ENCODE measurements around the gene TTC22.

The TTC22 gene

DNA sequence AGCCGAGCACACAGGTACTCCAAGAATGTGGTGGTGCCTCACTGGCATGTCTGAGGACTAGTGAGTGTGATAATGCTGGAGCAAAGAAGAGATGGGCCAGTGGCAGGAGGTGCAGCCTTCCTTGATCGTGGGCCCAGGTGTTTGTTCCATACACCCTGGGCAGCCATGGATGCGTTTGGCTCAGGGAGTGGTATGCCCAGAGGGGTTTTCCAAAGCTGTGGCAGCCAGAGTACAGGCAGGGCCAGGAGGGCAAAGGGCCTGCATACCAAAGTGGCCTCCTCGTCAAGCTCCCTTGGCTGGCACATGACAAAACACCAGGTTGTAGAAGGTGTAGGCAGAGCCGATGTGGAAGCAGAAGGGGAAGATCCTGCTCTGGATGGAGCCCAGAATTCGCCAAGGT lies 55.8 kb downstream of the TTC22 start:
- no peak for DNase-seq

DNA sequence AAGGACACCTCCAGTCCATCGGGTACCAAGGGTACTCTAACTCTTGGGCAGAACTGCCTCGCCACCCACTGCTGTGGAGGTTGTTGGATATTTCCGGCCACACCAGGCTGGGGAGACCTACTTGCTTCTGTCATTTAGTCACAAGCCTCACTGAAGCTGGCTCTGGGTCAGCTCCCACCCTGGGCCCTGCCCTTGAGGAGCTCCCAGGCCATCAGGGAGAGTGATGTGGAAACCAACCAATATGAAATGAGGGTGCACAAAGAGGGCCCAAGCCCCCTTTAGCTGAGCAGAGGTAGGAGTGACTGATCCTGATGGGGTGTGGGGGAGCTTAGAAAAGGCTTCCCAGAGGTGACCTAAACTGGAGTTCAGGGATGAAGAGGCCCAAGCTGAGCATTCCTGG lies 56.4 kb downstream of the TTC22 start:
- no peak for DNase-seq

DNA sequence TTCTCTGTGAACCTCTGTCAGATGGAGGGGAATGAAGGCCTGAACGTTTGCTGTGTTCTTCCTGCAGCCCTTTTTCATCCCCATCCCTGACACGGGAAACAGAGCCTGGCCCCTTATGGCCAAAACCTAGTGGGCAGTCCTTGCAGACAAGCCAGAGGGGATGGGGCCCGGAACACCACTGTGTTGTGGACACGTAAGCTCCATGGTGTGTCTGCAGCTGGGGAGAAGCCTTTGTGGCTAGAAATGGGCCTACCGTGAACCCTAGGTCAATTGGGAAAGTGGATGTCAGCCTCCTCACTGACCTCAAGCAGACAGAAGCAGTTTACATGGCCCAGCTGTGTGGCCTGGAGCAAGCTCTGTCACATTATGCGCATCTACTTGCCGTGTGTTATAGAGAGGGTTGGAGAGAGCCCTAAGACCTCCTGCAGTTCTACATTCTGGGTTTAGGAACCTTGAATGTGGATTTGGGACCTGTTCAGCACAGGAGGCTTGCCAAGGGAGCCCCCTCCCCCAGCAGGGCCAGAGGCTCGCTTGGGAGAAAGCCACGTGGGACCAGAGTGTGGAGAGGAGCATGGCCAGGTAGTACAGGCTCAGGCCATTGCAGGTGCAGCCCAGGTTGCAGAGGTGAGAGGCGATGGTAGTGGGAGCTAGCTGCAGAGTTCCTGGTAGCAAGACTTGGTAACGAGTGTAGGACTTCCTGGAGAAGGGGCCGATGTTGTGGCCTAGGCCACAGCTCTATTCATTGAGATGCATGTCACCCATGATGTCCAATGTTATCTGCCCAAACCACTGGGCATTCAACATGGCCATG lies 57.5 kb downstream of the TTC22 start:
- no peak for DNase-seq

DNA sequence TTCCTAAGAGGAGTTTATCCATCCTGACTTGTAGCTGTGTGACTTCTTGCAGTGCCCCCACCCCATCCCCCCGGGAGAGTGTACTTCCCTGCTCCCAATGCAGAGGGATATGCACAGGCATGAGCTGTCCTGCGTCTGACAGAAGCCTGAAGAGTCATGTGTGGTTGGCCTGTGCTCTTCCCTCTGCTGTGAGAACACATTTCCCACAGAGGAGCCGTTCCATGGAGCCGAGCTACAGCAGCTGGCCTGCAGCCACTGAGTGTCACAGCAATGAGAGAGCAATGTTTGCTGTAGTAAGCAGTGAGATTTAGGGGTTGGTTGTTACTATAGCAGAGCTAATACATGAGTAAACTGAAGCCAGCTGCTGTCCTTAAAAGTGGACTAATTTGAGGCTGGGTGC lies 58.8 kb downstream of the TTC22 start:
- no peak for DNase-seq

DNA sequence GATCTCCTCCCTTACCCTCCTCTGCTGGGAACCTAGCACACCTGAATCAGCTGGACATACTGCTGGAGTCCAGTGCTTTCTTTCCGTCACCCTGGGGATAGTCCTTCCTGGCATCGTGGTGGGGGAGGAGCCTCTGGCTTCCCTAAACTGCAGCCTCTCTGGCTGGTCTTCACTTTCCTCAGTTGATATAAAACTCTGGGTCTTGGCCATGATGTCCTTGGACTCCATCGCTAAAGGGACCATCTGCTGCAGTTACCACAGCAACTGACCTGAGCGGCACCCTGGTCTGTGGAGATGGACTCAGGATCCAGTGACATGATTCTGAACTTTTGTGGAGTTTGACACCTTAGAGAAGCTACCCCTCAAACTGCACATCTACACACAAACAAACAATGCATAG lies 59.6 kb downstream of the TTC22 start:
- no peak for DNase-seq

DNA sequence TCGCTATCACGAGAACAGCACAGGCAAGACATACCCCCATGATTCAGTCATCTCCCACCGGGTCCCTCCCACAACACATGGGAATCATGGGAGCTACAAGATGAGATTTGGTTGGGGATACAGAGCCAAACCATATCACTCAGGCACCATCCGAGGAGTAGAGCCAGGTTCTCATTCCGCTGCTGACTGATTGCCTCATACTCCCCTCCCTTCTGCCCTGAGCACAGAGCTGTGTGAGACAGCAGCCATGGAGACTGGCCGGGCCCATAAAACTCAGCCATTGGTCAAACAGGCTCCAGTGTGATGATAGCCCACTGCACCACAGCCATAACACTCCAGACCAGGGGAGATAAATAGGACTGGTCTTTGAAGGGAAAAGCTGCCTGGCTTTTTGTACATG lies 62.9 kb downstream of the TTC22 start:
- no peak for DNase-seq

DNA sequence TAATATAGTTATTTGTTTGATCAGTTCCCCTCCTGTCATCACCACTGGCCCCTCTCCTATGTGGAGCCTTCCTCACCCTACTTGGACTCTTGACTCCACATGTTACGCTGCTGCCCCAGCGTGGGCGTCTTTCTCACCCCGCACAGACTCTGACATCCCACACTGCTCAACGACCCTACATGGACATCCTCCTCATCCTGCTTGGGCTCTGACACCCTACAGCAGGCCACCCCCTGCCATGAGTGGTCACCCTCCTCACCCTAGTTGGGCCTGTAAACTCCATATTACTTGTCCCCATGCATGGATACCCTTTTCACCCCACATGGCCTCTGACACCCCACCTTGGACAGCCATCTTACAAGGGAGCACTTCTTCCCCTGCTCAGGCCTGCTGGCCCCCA lies 64.4 kb downstream of the TTC22 start:
- no peak for DNase-seq

Data from hematopoietic multipotent progenitor cell treated with erythropoietin and hydrocortisone succinate and interleukin-3 and kit ligand, for 6 days (in vitro differentiated cells).